KG1 (cell line): ENCODE results near the gene NOG.

Experiments used
- DNase-seq: peaks from one replicate; lab custom pipeline; 2025; lab: John Stamatoyannopoulos, UW

Gene NOG

DNA sequence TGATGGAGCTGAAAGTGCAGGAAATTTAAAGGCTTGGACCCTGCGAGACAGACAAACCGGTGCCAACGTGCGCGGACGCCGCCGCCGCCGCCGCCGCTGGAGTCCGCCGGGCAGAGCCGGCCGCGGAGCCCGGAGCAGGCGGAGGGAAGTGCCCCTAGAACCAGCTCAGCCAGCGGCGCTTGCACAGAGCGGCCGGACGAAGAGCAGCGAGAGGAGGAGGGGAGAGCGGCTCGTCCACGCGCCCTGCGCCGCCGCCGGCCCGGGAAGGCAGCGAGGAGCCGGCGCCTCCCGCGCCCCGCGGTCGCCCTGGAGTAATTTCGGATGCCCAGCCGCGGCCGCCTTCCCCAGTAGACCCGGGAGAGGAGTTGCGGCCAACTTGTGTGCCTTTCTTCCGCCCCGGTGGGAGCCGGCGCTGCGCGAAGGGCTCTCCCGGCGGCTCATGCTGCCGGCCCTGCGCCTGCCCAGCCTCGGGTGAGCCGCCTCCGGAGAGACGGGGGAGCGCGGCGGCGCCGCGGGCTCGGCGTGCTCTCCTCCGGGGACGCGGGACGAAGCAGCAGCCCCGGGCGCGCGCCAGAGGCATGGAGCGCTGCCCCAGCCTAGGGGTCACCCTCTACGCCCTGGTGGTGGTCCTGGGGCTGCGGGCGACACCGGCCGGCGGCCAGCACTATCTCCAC, at the start of gene NOG:
TSS of gene NOG (plus strand) at position 54 of the 674 bp plus-strand sequence. CDS start at position 579, 525 bp downstream.
- peak; percentile 33 for DNase-seq

DNA sequence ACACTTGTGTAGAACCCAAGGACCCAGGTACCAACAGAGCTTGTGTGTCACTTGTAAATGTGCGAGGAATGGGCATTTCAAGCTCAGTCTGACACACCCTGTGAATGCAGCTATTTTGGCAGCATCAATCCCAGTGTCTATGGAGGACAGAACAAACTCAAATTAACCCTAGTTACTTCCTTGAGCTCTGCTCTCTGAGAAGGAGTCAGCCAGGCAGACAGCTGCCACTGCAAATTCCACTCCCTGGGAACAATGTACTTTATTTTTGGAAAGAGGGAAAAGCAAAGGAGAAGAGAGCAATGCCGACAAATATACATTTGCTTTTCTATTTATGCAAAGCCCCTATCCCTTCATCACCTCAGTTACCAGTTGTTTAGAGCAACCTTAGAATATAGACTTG, 48.4 kb upstream of the NOG start:
- no peak for DNase-seq

DNA sequence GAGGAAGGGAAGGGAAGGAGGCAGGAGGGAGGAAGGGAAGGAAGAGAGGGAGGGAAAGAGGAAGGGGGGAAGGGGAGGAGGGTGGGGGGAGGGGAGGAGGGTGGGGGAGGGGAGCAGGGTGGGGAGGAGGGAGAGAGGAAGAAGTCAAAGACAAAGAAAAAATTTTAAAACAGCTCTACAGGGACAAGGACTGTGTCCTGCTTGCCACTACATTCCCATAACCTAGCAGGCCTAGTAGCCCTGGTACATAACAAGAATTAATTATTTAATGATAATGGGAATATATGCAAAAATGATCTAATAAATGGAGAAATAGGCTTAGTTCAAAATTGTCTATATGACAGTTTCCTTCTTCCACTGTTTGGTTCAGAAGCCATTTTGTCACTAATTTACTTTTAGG, 47.6 kb upstream of the NOG start:
- no peak for DNase-seq

DNA sequence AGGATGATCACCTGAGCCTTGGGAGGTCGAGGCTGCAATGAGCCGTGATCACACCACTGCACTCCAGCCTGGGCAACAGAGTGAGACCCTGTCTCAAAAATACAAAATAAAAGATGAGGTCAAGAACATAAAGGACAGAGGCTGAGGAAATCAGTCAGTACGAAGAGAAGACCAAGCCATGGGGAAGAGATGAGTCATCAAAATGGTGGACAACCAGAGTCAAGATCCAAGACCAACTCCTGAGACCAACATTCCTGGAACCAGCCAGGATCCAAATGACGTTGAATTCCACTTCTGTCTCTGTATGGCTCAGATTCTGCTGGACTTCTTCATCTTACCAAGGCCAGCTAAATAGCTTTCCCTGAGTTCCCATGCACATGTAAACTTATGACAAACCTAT, 44.8 kb upstream of the NOG start:
- DNase-seq, result no peak

DNA sequence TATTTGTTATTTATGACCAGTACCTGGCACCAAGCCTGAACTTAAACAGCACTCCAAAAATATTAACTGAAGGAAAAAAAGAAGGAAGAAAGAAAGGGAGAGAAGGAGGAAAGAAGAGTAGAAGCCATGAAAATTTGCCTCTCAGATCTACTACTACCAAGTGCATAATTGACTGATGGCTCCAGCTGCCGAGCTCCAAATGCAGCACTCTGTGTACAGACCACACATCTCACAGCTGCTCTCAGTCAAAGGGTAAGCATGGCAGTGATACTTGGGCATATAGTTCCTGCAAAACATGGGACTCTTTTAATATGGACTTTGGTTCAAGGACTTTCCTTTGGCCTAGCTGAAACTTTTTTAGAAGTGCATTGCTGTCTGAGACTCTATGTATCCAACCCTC, 44.0 kb upstream of the NOG start:
- no peak for DNase-seq

DNA sequence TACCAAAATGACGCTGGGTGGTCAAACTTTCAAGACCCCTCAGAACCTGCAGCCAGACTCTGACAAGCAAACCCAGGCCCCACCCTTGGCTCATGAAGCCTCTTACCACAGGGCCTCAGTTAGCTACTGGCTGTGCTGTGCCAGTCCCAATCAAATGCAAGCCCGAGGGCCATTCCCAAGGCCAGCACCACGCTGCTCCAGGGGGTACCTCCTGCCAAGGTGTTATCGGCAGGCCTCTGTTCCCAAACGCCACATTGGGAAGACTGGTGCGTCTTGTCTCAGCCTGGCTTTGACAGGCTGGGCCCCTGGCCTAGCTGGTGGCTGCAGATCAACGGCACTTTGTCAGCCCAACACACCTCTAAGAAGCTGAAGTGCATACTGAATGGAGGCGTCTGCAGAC, 35.8 kb upstream of the NOG start:
- DNase-seq, result no peak

DNA sequence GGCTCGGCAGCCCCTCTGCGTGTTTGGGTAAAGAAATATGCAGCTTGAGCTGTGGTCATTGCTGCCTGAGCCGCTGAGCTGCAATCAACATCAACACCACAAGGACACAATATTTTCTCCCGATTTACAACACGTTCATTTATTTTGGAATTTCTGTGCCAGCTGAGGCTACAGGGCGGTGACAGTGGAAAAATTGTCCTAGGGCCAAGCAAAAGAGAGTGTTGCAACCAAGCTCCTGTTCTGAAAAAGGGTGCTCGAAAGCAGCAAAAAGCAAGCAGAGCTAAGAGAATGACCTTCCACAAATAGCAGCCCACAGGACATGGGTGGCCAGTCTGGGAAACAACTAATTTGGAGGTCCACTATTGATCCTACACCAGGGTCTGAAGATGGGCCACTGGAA, 35.4 kb upstream of the NOG start:
- DNase-seq, result no peak

DNA sequence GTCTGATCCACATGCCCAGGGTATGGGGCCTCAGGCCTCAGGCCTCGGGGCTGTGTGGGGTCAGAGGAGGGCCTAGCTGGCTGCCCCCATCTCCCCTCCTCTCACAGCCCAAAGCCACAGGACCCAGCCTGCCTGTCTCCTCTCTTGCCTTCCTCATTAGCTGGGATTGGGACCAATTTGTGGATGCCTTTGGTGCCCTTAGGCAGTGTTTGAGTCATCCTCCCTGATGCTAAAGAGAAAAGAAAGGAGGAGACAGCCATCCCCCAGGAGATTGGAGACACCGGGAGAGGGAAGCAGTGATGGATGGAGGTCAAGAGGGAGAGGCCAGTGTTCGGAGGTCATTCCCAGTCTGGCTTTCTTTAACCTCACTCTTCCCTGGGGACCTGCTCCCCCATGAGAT, 23.3 kb upstream of the NOG start:
- DNase-seq, result no peak

DNA sequence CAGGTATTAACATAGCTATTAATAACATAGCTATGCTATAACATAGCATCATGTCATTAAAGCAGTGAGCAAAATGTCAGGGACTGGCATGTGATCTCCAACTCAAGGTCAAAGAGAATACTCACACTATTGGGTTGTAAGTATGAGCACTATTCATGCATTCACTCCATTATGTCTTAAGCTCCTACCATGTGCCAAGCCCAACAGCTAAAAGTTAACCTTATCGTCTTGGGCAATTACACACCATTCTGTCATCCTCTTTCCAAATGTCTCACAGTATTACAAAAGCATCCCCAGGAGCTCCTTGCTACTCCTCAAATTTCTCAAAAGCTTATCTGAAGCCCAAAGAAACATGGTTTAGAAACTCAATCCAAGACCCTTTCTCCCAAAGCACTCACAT, 22.0 kb upstream of the NOG start:
- DNase-seq, result no peak

DNA sequence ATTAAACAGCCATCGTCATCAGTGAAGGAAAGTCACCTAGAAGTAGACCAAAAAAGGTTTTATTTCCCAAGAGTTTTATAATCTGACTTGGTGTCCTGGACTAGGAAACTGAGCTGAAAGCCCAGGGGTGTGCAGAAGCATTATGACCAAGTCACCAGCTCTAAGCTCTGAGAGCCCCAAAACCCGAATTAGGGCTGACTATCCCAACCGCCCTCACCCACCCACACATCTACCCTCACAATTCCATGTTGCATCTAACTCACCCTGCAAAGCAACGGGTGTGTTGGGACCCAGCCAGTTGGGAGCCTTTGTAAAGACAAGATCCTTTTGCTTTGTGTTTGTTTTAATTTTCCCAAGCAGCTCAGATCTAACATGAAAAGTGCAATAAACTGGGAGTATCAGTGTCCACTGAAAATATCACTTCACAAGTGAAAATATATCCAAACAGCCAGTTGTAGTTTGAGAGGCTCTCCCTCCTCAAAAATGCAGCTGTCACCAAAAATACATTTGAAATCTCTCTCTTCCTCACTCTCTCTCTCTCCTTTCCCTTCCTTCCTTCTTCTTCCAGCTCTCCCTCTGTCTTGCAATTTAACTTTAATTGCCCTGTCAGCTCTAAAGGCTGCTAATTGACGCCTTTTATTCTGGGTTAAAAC, 16.2 kb upstream of the NOG start:
- no peak for DNase-seq

DNA sequence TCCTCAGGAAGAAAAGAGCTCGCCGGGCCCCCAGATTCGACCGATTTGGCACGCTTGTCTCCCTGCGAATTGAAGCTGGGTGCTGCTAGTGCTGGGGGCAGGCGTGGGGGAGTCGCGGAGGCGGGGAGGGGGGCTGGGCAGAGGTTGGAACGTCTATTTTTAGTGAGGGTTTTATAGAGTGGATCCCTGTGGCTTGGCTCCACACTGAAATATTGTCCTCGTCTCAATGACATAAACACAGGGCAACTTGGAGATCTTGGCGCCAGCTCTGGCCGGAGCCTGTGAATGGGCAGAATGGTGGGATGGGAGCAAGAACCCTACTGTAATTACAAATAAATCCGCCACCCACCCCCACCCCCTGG, 15.7 kb upstream of the NOG start:
- no peak for DNase-seq

DNA sequence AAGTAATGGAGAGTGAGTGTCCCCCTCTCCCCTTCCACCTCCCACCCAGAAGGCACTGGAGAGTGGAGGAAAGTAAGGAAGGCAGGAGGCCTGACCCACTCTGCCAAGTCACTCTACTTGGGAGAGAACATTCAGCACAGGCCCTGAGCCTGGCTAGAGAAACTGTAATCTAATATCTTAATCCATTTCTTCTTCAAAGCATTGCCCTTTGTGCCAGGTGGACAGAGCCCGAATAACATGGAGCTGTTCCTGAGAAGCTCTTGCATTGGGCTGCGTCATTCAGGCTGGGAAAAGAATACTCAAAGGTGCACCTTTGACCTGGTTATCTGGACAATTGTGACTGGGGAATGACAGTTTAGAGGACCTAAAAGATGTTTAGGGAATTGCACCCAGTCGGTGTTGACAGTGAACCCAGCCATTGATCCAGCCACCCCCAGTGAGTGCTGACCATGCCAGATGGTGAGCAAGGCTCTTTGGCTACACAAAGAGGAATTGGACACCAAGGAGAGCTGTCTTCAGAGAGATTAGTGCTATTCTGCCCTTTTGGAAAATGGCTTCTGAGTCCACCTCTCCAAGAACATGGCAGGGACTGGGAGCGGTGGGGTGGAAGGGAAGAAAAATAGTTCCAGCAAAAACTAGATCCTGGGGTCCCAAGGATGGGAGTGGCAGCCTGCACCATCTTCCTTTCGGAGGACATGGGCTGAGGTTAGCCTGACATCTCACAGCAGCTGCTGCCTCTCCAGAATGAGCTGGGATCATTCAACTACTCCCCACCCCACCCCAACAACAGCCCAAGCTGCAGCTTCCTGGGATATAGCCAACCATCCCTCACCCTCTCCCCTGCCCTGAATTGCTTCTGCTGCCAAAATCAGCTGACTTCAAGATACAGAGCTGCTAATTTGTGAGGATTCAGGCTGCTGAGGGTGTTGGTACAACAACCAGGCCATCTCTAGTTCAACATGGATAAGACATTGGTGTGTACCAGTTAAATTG, 11.6 kb upstream of the NOG start:
- no peak for DNase-seq

DNA sequence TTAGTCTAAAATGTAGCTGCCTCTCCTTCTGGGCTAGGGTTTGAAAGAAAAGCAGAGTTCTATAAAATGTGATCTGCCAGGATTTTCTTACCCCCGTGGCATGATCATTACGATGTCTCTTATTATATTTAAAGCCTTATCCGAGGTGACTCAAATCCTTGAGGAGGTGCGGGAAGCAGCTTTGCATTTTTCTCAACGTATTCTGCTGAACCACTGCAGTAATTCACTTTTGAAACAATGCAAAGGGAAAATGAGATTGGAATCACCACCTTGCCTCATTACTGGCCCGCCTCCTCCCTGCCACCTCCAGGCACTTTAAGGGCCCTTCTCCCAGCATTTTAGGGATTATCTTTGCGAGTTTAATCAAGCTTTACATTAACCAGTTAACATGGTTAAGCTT, 9.7 kb upstream of the NOG start:
- DNase-seq, result no peak

DNA sequence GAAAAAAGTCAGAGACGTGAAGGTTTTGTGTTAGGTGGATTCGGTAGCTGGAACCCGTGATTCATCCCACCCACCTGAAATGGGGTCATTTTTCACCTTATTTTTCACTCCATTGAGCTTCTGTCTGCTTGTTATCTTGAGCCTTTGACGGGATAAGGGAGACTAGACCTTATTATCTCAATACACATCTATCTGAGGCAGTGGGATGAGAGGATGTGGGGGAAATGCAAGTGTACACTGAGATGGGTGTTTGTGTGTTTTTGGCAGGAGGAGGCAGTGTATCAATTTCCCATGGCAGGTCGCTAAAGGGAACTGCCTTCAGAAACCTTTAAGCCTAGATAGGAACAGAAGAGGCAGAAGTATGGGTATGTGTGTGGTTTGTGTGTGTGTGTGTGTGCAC, 6.2 kb upstream of the NOG start:
- DNase-seq, result no peak

DNA sequence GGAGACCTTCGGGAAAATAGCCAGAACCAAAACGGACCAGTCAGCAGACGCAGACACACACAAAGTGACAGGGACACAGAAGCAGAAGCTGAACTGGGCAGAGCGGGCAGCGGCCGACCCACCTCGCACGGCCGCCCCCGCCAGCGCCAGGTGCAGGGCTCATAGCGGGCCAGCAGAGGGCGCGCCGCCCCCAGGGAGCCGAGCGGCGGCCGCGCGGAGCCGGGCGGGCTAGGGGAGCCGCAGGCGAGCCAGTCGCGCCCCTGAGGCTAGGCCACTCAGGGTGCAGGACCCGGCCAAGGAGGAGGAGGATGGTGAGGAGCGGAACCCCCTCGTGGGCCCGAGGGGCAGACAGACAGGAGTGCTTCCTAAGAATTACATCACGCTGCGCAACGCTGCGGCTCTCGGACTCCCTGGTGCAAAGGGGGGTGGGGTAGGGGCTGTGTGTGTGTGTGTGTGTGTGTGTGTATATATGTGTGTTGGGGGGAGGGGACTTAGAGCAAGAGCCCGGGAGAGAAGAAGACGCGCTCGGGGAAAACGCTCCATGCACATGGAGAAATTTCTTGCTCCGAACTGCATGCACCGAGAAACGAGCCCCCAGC, 913 bp upstream of the NOG start:
- peak; percentile 59 for DNase-seq

DNA sequence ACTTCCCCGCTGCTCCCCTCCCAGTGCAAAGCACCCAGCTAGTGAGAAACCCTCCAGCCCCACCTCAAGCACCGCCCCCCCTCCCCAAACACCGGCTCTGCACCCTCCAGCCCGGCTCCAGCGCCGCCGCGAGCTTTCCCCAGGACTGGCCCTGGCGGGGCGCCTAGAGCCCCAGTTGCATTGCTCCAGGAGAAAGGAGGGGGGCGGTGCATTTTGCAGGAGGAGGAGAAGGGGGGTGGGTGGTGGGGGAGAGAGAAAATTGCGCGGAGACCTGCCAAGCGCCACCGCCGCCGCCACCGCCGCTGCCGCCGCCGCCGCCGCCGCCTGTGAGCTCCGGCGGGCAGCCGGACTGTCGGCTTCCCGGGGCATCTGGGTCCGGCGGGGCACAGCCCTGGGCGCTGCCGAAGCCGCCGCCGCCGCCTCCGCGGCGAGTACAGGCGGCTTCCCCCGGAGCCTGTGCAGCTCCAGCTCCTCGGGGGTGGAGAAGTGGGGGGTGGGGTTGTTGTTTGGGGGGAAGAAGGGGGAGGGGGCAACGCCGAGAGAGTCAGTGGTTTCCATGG, 333 bp upstream of the NOG start:
- DNase-seq, result no peak

DNA sequence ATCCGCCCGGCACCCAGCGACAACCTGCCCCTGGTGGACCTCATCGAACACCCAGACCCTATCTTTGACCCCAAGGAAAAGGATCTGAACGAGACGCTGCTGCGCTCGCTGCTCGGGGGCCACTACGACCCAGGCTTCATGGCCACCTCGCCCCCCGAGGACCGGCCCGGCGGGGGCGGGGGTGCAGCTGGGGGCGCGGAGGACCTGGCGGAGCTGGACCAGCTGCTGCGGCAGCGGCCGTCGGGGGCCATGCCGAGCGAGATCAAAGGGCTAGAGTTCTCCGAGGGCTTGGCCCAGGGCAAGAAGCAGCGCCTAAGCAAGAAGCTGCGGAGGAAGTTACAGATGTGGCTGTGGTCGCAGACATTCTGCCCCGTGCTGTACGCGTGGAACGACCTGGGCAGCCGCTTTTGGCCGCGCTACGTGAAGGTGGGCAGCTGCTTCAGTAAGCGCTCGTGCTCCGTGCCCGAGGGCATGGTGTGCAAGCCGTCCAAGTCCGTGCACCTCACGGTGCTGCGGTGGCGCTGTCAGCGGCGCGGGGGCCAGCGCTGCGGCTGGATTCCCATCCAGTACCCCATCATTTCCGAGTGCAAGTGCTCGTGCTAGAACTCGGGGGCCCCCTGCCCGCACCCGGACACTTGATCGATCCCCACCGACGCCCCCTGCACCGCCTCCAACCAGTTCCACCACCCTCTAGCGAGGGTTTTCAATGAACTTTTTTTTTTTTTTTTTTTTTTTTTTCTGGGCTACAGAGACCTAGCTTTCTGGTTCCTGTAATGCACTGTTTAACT, 1.0 kb downstream of the NOG start:
- DNase-seq, result no peak

DNA sequence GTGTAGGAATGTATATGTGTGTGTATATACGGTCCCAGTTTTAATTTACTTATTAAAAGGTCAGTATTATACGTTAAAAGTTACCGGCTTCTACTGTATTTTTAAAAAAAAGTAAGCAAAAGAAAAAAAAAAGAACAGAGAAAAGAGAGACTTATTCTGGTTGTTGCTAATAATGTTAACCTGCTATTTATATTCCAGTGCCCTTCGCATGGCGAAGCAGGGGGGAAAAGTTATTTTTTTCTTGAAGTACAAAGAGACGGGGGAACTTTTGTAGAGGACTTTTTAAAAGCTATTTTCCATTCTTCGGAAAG, 1.6 kb downstream of the NOG start:
- no peak for DNase-seq

DNA sequence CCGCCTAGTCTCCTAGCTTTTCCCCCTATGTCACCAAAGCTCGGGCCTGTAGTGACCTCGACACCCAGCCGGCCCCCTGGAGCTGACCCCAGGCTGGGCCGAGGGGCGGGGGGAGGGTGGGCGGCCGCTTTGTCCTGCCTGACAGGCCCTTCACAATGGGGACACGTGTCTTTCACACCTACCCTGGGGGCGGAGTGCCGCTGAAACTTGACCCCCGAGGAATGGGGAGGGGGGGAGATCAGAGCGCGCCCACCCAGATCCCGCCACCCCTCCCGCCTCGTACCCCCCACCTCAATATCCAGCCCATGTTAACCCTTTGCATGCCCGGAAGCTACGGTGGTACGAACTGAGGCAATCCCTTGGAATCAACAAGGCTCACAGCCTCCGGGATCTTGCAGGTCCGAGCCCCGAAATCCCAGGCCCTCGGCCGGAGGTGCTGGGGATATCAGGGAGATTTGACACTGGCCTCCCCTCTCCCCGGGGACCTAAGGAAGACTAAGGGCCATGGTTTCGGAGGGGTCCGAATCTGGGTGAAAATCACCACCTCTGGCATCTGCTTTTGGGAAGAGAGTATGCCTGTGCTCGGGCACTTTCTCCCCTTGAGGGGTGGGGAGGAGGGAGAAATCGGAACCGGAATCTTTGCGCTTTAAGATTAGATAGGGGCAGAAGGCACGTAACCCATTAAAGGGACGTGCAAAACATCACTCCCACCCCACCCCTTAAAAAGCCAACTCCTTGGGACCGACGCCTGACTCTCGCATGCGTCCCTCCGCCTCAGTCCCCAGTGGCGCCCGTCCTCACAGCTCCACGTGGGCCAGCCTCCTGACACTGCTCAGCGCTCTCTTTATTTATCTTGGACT, 2.6 kb downstream of the NOG start:
- DNase-seq, result no peak

DNA sequence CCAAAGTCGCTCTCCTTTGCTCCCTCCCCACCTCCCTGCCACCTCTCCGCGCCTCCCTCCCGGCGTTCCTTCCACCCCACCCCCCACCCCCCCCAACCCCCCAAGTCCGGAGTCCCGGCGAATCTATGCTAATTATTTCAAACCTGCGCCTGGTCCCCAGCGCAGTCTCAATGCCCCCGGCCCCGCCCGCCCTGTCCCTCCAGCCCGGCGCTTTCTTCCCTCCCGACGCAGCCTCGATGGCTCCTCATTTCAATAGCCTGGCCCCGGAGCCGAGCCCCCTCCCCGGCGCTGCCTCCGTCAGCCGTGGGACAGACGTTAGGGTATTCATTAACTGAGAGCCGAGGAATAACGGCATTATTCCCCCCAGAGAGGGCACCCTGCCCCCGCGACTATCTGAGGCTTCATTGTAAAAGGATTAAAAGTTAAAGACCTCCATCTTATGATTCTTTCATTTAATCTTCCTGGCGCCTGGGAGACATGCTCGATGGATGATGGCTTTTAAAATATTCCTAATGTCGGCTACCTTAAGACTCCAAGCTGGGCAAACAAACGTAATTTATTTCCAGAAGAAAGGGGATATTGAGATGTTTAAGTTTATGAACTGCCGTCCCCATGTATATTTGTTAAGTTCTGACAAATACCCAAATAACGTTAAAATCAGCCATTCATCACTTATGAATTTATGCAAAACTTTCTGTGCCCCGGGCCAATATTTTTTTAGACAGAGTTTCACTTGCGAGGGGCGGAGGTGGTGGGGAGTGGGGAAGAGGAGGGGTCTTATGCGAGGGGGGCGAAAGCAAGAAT, 3.4 kb downstream of the NOG start:
- DNase-seq, result no peak
